K562 (cell line): Measurements from ENCODE around the gene RFPL2. TPM values are rescaled to one million over a fixed set of nuclear protein-coding genes. Genes with fewer than 3 reads are reported as not detected.

Experiments used
- ATAC-seq: fragments of 200-7000 bp; cut with Tn5 transposase; 3 replicates; pipeline ENCODE4 v1.9.1; 2020; ENCODE audit warnings: moderate library complexity
- BruUV-seq: library from RNA; stranded (reverse); fragments of 400-500 nt; replicated peaks from 2 replicates; lab custom pipeline; 2021; lab: Mats Ljungman, UMichigan
- CTCF ChIA-PET: fragments of 300-600 bp; formaldehyde crosslinking; extraction: SDS; loops from one replicate; lab custom pipeline; 2021; ENCODE audit warnings: low intra/inter-chr PET ratio; lab: Yijun Ruan, JAX
- POLR2A ChIA-PET: fragments of 300-600, 350-650 bp; sonication (Branson Sonifier 250); formaldehyde crosslinking; extraction: SDS; loops from one replicate; lab custom pipeline; 2021; ENCODE audit warnings: antibody characterized with exemption, inconsistent platforms; lab: Yijun Ruan, JAX
- DNase-seq, 4 experiments: peaks; one replicate each; pipeline versions ENCODE4 v3.0.0 to v3.0.0-alpha.2; 2011 to 2018; ENCODE audit warnings: low spot score in 3 of 4, mixed read lengths in 3 of 4; ENCODE audit errors: extremely low read depth in 1 of 4
- FAIRE-seq: peaks from 2 replicates; lab custom pipeline; 2011; peaks lifted over from hg19 to GRCh38; lab: Jason Lieb, UNC
- H2AFZ ChIP-seq: 2 replicates; pipeline ENCODE4 v1.6.0; 2011; ENCODE audit warnings: low read depth, low read length, control low read depth, inconsistent platforms
- H3K27ac ChIP-seq: fragments of 200-600 bp; 3 replicates; pipeline ENCODE4 v1.8.0; 2011; ENCODE audit warnings: low read depth, mild to moderate bottlenecking, control low read depth, inconsistent platforms, low read length, moderate library complexity, mixed read lengths; ENCODE audit errors: extremely low read depth
- H3K27me3 ChIP-seq, 2 experiments: fragments of 300-600 bp in 1 of 2; 2 replicates in 1 of 2; 3 replicates in 1 of 2; pipeline versions ENCODE4 v1.6.0 to v1.8.0; 2011; ENCODE audit warnings: inconsistent platforms in 2 of 2, low read length in 2 of 2, mild to moderate bottlenecking in 1 of 2, mixed read lengths in 1 of 2, moderate library complexity in 1 of 2; ENCODE audit not compliant: control insufficient read depth in 2 of 2, insufficient read depth in 2 of 2
- H3K36me3 ChIP-seq: fragments of 300-600 bp; 3 replicates; pipeline ENCODE4 v1.8.0; 2011; ENCODE audit warnings: mild to moderate bottlenecking, low read length, inconsistent platforms; ENCODE audit not compliant: control insufficient read depth, insufficient read depth
- H3K4me1 ChIP-seq, 2 experiments: fragments of 200-600 bp in 1 of 2; replicated peaks in 1 of 2; 2 replicates in 1 of 2; 3 replicates in 1 of 2; pipeline versions ENCODE4 v1.5.1 to v1.8.0; 2011; ENCODE audit warnings: inconsistent platforms in 2 of 2, low read length in 2 of 2, mild to moderate bottlenecking in 1 of 2, mixed read lengths in 1 of 2, moderate library complexity in 1 of 2; ENCODE audit not compliant: control insufficient read depth in 2 of 2, insufficient read depth in 2 of 2
- H3K4me2 ChIP-seq: 2 replicates; pipeline ENCODE4 v1.6.1; 2011; ENCODE audit warnings: low read length, control low read depth, inconsistent platforms, mixed read lengths; ENCODE audit not compliant: insufficient read depth
- H3K4me3 ChIP-seq: fragments of 200-600 bp; sonication (generic), shearing (Covaris generic); 2 replicates; pipeline ENCODE4 v1.5.1; 2016; ENCODE audit warnings: control low read depth, inconsistent platforms
- H3K79me2 ChIP-seq: fragments of 200-600 bp; 3 replicates; pipeline ENCODE4 v1.8.0; 2011; ENCODE audit warnings: low read length, inconsistent platforms; ENCODE audit not compliant: control insufficient read depth, insufficient read depth
- H3K9ac ChIP-seq, 2 experiments: 2 replicates each; pipeline versions ENCODE4 v1.6.0 to v1.6.1; 2011; ENCODE audit warnings: low read depth in 2 of 2, low read length in 2 of 2, control low read depth in 1 of 2, inconsistent platforms in 1 of 2, mild to moderate bottlenecking in 1 of 2, mixed read lengths in 1 of 2; ENCODE audit not compliant: insufficient read depth in 1 of 2
- H3K9me1 ChIP-seq: one replicate; pipeline ENCODE4 v1.6.0; 2011; ENCODE audit warnings: inconsistent platforms, mild to moderate bottlenecking, low read length, moderate library complexity; ENCODE audit not compliant: control insufficient read depth, insufficient read depth
- H3K9me3 ChIP-seq: replicated peaks from 2 replicates; pipeline ENCODE4 v1.5.1; 2011; ENCODE audit warnings: low read depth, low read length, inconsistent platforms; ENCODE audit not compliant: control insufficient read depth, insufficient read depth
- H4K20me1 ChIP-seq: replicated peaks from 2 replicates; pipeline ENCODE4 v1.6.1; 2011; ENCODE audit warnings: low read length, inconsistent platforms, mixed read lengths; ENCODE audit not compliant: control insufficient read depth, insufficient read depth
- BCL6 ChIP-seq: fragments of 250-450 bp; sonication (Bioruptor Pico); IDR thresholded peaks from 2 replicates; pipeline ENCODE4 v1.4.0; 2020
- HOXB6 ChIP-seq: fragments of 250-450 bp; sonication (Bioruptor Pico); IDR thresholded peaks from 2 replicates; pipeline ENCODE4 v1.5.1; 2022; ENCODE audit warnings: mild to moderate bottlenecking, borderline replicate concordance
- RB1 ChIP-seq: fragments of 450-650 bp; IDR thresholded peaks from 2 replicates; pipeline ENCODE4 v1.6.1; 2017; ENCODE audit warnings: low read depth, mild to moderate bottlenecking
- SRSF7 ChIP-seq: fragments of 200-400 bp; formaldehyde crosslinking; optimal IDR thresholded peaks from 2 replicates; pipeline ENCODE3; 2017; ENCODE audit warnings: mild to moderate bottlenecking, low read depth, low read length
- WGBS: fragments of 100-300 bp; shearing (Covaris generic); methylation state at CpG from one replicate; pipeline ENCODE4 v1.1.6; 2016; ENCODE audit warnings: low coverage, mixed read lengths; ENCODE audit not compliant: insufficient coverage; ENCODE audit errors: missing lambda C conversion rate; 5-methylcytosine and 5-hydroxymethylcytosine counted together
- in situ Hi-C: fragments of 300-500 bp; cut with MboI; formaldehyde crosslinking; loops from 4 replicates; pipeline ENCODE4 v1.15.0; 2018; ENCODE audit warnings: inconsistent platforms, mixed read lengths
- intact Hi-C: fragments of 100-400 bp; cut with micrococcal nuclease; formaldehyde crosslinking; loops from 2 replicates; pipeline ENCODE4 v1.14.2; 2022
- polyA plus RNA-seq, 8 experiments: library from polyadenylated mRNA; depleted of rRNA in 4 of 8; stranded (reverse) in 5 of 8; unstranded in 3 of 8; fragments of >200 nt; fragmentation: Nextera tagmentation in 2 of 8; fragmentation: Illumina TruSeq in 1 of 8; extraction: Ambion mirVana in 2 of 8; extraction: Trizol in 1 of 8; gene quantifications; 2 replicates each; pipeline versions ENCODE4 v1.2.1 to v1.2.3, GENCODE V29; 2011 to 2014; ENCODE audit warnings: inconsistent platforms in 1 of 8, missing spikeins in 1 of 8
- total RNA-seq, 7 experiments: library from RNA; depleted of rRNA in 6 of 7; stranded (reverse); fragments of >200 nt in 6 of 7; fragmentation: Illumina TruSeq in 2 of 7; extraction: Trizol in 2 of 7; gene quantifications; 2 replicates each; pipeline versions ENCODE4 v1.2.1 to v1.2.3, GENCODE V29; 2011 to 2021; ENCODE audit warnings: low replicate concordance in 1 of 7
- TF ChIP-seq, protein P1 (sequence below): sonication (generic); formaldehyde crosslinking; IDR thresholded peaks from 2 replicates; pipeline ENCODE4 v1.4.0; 2020; ENCODE audit warnings: mild to moderate bottlenecking, missing genetic modification reagents

RFPL2 gene
- total and polyA plus RNA-seq, 9 of the 15 experiments (the other 6 are each of a cell fraction or from before 2014, with no cell fraction given), result not detected

DNA sequence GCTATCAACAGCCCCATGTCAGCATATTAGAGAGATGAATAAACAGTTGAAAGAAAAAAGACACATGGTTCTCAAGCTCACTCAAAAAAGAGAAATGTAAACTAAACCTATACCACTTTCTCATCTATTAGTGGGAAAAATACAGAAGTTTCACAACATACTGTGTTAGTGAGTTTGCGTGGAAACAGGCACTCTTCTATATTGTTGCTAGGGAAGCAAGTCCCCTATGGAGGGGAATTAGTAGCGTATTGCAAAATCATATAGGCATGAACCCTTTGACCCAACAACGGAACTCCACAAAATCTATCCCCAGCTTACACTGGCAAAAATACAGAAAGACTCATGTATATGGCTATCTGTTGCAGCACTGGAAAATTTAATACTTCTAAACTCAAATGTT, 14.2 kb upstream of the RFPL2 start:
- intact Hi-C loops (no loop called here), in situ Hi-C loops (no loop called here)
- ChIA-PET POLR2A (interaction anchor here (1.0 kb wide), 1 partner anchor 22 kb away, joined by 4 read pairs; no protein-coding TSS in a partner anchor), CTCF (no interaction called here)
- no peak for TF ChIP-seq HOXB6 (CRISPR knock-in tag)
- no peak for TF ChIP-seq SRSF7
- TF ChIP-seq, protein P1, sequence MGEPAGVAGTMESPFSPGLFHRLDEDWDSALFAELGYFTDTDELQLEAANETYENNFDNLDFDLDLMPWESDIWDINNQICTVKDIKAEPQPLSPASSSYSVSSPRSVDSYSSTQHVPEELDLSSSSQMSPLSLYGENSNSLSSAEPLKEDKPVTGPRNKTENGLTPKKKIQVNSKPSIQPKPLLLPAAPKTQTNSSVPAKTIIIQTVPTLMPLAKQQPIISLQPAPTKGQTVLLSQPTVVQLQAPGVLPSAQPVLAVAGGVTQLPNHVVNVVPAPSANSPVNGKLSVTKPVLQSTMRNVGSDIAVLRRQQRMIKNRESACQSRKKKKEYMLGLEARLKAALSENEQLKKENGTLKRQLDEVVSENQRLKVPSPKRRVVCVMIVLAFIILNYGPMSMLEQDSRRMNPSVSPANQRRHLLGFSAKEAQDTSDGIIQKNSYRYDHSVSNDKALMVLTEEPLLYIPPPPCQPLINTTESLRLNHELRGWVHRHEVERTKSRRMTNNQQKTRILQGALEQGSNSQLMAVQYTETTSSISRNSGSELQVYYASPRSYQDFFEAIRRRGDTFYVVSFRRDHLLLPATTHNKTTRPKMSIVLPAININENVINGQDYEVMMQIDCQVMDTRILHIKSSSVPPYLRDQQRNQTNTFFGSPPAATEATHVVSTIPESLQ (CRISPR knock-in tag), result no peak
- no peak for TF ChIP-seq RB1
- no peak for TF ChIP-seq BCL6 (CRISPR knock-in tag)
- no peaks in the 10 kb centered on the region for H3K9me1 ChIP-seq
- no peak overlapping the region for H3K4me2 ChIP-seq
- H2AFZ ChIP-seq, result no peak overlapping the region
- no peak for ATAC-seq
- DNase-seq, result no peak
- H3K79me2 ChIP-seq, result no peaks in the 10 kb centered on the region
- no peaks in the 10 kb centered on the region for H3K4me1 ChIP-seq
- H3K4me3 ChIP-seq, result no peak overlapping the region
- BruUV-seq, result no TSS peak
- no peaks in the 10 kb centered on the region for H3K27me3 ChIP-seq
- WGBS, result 10% methylated on average over 2 of the region's 3 CpGs
- H4K20me1 ChIP-seq, result no peaks in the 10 kb centered on the region
- H3K27ac ChIP-seq, result no peak overlapping the region
- H3K9me3 ChIP-seq, result no peaks in the 10 kb centered on the region
- H3K9ac ChIP-seq, result no peak overlapping the region
- no peaks in the 10 kb centered on the region for H3K36me3 ChIP-seq
- FAIRE-seq, result no peak
